ENCODE data around the gene PHF2.

DNA sequence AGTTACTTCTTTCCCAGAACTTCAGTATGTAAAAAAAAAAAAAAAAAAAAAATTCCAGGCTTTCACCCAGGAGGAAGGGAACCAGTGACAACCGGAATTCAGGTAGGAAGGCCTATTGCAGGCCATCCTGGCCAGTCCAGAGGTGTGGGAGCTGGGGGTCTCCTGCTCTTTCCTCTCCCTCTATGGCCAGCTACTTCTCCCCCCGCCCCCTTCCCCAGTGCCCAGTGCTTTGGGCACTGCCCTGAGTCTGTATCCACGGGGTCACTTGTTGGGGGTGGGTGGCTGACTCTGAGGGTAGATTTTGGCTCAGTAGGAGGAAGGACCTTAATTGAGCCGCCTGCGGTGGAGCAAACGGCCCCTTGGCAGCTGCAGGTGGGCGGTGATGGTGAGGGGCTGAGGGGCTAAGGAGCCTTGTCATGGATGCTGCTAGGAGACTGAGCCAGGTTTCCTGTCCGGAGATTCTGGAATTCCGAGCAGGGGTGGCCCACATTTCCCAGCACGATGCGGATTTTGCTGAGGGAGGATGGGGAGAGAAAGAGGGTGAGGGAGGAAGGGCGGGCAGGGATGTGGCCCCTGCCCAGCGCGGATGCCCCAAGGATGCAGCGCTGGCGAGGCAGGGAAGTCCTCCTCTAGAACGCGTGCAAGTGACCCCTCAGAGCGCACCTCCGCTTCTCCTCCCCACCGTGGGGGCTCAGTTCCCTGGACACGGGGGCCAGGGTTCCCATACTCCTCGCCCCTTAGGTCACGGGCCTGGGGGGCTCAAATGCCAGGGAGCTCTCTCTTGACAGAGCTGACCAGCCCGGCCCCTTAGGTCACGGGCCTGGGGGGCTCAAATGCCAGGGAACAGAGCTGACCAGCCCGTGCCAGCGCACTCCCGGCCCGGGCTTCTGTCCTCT, 1.2 kb upstream of the PHF2 start:
- TF ChIP-seq, protein P1, sequence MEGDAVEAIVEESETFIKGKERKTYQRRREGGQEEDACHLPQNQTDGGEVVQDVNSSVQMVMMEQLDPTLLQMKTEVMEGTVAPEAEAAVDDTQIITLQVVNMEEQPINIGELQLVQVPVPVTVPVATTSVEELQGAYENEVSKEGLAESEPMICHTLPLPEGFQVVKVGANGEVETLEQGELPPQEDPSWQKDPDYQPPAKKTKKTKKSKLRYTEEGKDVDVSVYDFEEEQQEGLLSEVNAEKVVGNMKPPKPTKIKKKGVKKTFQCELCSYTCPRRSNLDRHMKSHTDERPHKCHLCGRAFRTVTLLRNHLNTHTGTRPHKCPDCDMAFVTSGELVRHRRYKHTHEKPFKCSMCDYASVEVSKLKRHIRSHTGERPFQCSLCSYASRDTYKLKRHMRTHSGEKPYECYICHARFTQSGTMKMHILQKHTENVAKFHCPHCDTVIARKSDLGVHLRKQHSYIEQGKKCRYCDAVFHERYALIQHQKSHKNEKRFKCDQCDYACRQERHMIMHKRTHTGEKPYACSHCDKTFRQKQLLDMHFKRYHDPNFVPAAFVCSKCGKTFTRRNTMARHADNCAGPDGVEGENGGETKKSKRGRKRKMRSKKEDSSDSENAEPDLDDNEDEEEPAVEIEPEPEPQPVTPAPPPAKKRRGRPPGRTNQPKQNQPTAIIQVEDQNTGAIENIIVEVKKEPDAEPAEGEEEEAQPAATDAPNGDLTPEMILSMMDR (IDR thresholded peaks at IDR 0.05) = no peak
- TF ChIP-seq POLR2A (IDR thresholded peaks at IDR 0.05) = no peak
